WTC11 (cell line): Measurements from ENCODE around the gene GRM8.

Source experiments
- ATF1 ChIP-seq: sonication (generic); formaldehyde crosslinking; IDR thresholded peaks from 2 replicates; pipeline ENCODE4 v1.8.1; 2023; ENCODE audit warnings: mild to moderate bottlenecking, moderate library complexity, missing genetic modification reagents
- CREB1 ChIP-seq: sonication (generic); formaldehyde crosslinking; IDR thresholded peaks from 2 replicates; pipeline ENCODE4 v1.8.0; 2023; ENCODE audit warnings: mild to moderate bottlenecking, missing genetic modification reagents
- FOXK1 ChIP-seq: sonication (generic); formaldehyde crosslinking; IDR thresholded peaks from 2 replicates; pipeline ENCODE4 v1.8.0; 2022; ENCODE audit warnings: mild to moderate bottlenecking, moderate library complexity, missing genetic modification reagents
- OVOL2 ChIP-seq: fragments of 250-450 bp; sonication (Bioruptor Pico); IDR thresholded peaks from 2 replicates; pipeline ENCODE4 v1.9.0; 2021; ENCODE audit warnings: mild to moderate bottlenecking, borderline replicate concordance
- ZNF263 ChIP-seq: sonication (generic); formaldehyde crosslinking; IDR thresholded peaks from 2 replicates; pipeline ENCODE4 v1.8.1; 2022; ENCODE audit warnings: low read depth, mild to moderate bottlenecking, moderate library complexity, missing genetic modification reagents
- TF ChIP-seq, protein P1 (sequence below): fragments of 200-600 bp; IDR thresholded peaks from 2 replicates; pipeline ENCODE4 v1.8.0; 2022; ENCODE audit warnings: antibody characterized with exemption
- TF ChIP-seq, protein P2 (sequence below): sonication (generic); formaldehyde crosslinking; IDR thresholded peaks from 2 replicates; pipeline ENCODE4 v1.8.0; 2022; ENCODE audit warnings: mild to moderate bottlenecking, missing genetic modification reagents
- TF ChIP-seq, protein P3 (sequence below): fragments of 250-450 bp; sonication (Bioruptor Pico); IDR thresholded peaks from 2 replicates; pipeline ENCODE4 v1.9.0; 2021; ENCODE audit warnings: mild to moderate bottlenecking

DNA sequence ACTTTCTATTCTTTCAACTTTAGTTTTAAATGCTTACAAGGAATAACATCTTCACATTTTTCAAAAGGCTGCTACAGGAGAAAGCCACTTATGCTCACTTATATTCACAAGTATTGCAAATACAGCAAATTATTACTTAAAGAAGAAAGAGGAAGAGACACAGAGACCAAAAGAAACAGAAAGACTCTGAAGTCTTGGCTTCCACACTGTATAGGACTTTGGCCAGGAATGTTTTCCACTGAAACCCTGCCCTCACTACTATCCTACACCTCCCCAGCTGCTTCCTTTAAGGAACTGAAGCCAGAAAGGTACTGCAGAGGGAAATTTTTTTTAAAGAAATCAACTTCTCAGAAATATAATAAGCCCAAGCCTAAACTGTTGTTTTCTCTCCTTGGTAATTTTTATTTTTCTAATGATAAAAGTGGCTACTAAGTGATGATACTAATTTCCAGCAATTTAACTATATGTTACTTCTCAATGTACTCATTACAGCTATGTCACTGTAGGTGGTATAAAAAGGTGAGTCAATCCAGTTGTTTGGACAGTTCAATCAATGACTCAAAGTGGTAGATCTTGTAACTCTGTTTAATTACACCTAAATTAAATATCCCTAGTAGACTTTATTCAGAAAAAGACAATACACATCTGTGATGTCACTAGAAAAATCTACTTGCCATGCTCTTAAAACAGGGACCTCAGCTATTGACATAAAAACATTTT is 231.6 kb downstream of the GRM8 start:
- TF ChIP-seq, protein P1, sequence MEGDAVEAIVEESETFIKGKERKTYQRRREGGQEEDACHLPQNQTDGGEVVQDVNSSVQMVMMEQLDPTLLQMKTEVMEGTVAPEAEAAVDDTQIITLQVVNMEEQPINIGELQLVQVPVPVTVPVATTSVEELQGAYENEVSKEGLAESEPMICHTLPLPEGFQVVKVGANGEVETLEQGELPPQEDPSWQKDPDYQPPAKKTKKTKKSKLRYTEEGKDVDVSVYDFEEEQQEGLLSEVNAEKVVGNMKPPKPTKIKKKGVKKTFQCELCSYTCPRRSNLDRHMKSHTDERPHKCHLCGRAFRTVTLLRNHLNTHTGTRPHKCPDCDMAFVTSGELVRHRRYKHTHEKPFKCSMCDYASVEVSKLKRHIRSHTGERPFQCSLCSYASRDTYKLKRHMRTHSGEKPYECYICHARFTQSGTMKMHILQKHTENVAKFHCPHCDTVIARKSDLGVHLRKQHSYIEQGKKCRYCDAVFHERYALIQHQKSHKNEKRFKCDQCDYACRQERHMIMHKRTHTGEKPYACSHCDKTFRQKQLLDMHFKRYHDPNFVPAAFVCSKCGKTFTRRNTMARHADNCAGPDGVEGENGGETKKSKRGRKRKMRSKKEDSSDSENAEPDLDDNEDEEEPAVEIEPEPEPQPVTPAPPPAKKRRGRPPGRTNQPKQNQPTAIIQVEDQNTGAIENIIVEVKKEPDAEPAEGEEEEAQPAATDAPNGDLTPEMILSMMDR = no peak
- TF ChIP-seq FOXK1 (no peak), CREB1 (CRISPR knock-in tag) (no peak), ZNF263 (CRISPR knock-in tag) (no peak), ATF1 (CRISPR knock-in tag) (no peak), OVOL2 (CRISPR knock-in tag) (no peak)
- TF ChIP-seq, protein P2, sequence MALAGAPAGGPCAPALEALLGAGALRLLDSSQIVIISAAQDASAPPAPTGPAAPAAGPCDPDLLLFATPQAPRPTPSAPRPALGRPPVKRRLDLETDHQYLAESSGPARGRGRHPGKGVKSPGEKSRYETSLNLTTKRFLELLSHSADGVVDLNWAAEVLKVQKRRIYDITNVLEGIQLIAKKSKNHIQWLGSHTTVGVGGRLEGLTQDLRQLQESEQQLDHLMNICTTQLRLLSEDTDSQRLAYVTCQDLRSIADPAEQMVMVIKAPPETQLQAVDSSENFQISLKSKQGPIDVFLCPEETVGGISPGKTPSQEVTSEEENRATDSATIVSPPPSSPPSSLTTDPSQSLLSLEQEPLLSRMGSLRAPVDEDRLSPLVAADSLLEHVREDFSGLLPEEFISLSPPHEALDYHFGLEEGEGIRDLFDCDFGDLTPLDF (CRISPR knock-in tag) = no peak
- TF ChIP-seq, protein P3, sequence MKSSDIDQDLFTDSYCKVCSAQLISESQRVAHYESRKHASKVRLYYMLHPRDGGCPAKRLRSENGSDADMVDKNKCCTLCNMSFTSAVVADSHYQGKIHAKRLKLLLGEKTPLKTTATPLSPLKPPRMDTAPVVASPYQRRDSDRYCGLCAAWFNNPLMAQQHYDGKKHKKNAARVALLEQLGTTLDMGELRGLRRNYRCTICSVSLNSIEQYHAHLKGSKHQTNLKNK (CRISPR knock-in tag) = no peak
